ENCODE data around the gene RBM44.
"Not testable (repeated sequence)": the region's sequence is repeated elsewhere in the genome, so short reads cannot be mapped to it uniquely, and the experiment has no call there.

Gene RBM44

GRCh38 chr2:237798236-237799059 lies at the start of gene RBM44:
TSS of gene RBM44 (plus strand) at chr2:237798779. CDS start at chr2:237813610, 14,831 bp downstream.
- DNase-seq (ENCODE audit: low spot score), result no peak

- no peak for DNase-seq (ENCODE audit: low spot score)
These were observed 49.6 kb upstream of the RBM44 start for GRCh38 chr2:237749002-237749401.

GRCh38 chr2:237749961-237750360 lies 48.6 kb upstream of the RBM44 start:
- no peak for DNase-seq (ENCODE audit: low spot score)

- DNase-seq (ENCODE audit: low spot score), result not testable (repeated sequence)
These were observed 48.1 kb upstream of the RBM44 start for GRCh38 chr2:237750441-237750840.

GRCh38 chr2:237752761-237753165 lies 45.8 kb upstream of the RBM44 start:
- no peak for DNase-seq (ENCODE audit: low spot score)

GRCh38 chr2:237754182-237754581 lies 44.4 kb upstream of the RBM44 start:
- DNase-seq (ENCODE audit: low spot score), result no peak

GRCh38 chr2:237754626-237755248 lies 43.8 kb upstream of the RBM44 start:
- no peak for DNase-seq (ENCODE audit: low spot score)

GRCh38 chr2:237757616-237758015 lies 41.0 kb upstream of the RBM44 start:
- DNase-seq (ENCODE audit: low spot score), result no peak

- DNase-seq (ENCODE audit: low spot score), result no peak
These were observed 40.4 kb upstream of the RBM44 start for GRCh38 chr2:237758185-237758584.

- no peak for DNase-seq (ENCODE audit: low spot score)
These were observed 39.4 kb upstream of the RBM44 start for GRCh38 chr2:237759176-237759575.

GRCh38 chr2:237760506-237761502 lies 37.8 kb upstream of the RBM44 start:
- no peak for DNase-seq (ENCODE audit: low spot score)

- not testable (repeated sequence) for DNase-seq (ENCODE audit: low spot score)
These were observed 36.0 kb upstream of the RBM44 start for GRCh38 chr2:237762291-237763182.

GRCh38 chr2:237763812-237764211 lies 34.8 kb upstream of the RBM44 start:
- no peak for DNase-seq (ENCODE audit: low spot score)

GRCh38 chr2:237765122-237765521 lies 33.5 kb upstream of the RBM44 start:
- not testable (repeated sequence) for DNase-seq (ENCODE audit: low spot score)

GRCh38 chr2:237765875-237766274 lies 32.7 kb upstream of the RBM44 start:
- DNase-seq (ENCODE audit: low spot score), result no peak

- no peak for DNase-seq (ENCODE audit: low spot score)
These were observed 32.2 kb upstream of the RBM44 start for GRCh38 chr2:237766340-237766739.

- no peak for DNase-seq (ENCODE audit: low spot score)
These were observed 26.1 kb upstream of the RBM44 start for GRCh38 chr2:237772513-237772912.

- DNase-seq (ENCODE audit: low spot score), result no peak
These were observed 24.8 kb upstream of the RBM44 start for GRCh38 chr2:237773826-237774225.

GRCh38 chr2:237774811-237775553 lies 23.6 kb upstream of the RBM44 start:
- DNase-seq (ENCODE audit: low spot score), result peak; percentile 16

- DNase-seq (ENCODE audit: low spot score), result no peak
These were observed 19.1 kb upstream of the RBM44 start for GRCh38 chr2:237779521-237779920.

All from cerebellar cortex (tissue), 1 donor.